K562 (cell line): ENCODE data around the gene TSPAN32. TPM values are rescaled to one million over a fixed set of nuclear protein-coding genes. Genes with fewer than 3 reads are reported as not detected.
A peak's percentile ranks its signal among the peaks of the same experiment; 100 is the strongest.

Source experiments
- ATAC-seq: fragments of 200-7000 bp; cut with Tn5 transposase; 3 replicates; pipeline ENCODE4 v1.9.1; 2020; ENCODE audit warnings: moderate library complexity
- BruUV-seq: library from RNA; stranded (reverse); fragments of 400-500 nt; replicated peaks from 2 replicates; lab custom pipeline; 2021; lab: Mats Ljungman, UMichigan
- CTCF ChIA-PET: fragments of 300-600 bp; formaldehyde crosslinking; extraction: SDS; loops from one replicate; lab custom pipeline; 2021; ENCODE audit warnings: low intra/inter-chr PET ratio; lab: Yijun Ruan, JAX
- POLR2A ChIA-PET: fragments of 300-600, 350-650 bp; sonication (Branson Sonifier 250); formaldehyde crosslinking; extraction: SDS; loops from one replicate; lab custom pipeline; 2021; ENCODE audit warnings: antibody characterized with exemption, inconsistent platforms; lab: Yijun Ruan, JAX
- DNase-seq, 4 experiments: peaks; one replicate each; pipeline versions ENCODE4 v3.0.0 to v3.0.0-alpha.2; 2011 to 2018; ENCODE audit warnings: low spot score in 3 of 4, mixed read lengths in 3 of 4; ENCODE audit errors: extremely low read depth in 1 of 4
- FAIRE-seq: peaks from 2 replicates; lab custom pipeline; 2011; peaks lifted over from hg19 to GRCh38; lab: Jason Lieb, UNC
- H2AFZ ChIP-seq: 2 replicates; pipeline ENCODE4 v1.6.0; 2011; ENCODE audit warnings: low read depth, low read length, control low read depth, inconsistent platforms
- H3K27ac ChIP-seq: fragments of 200-600 bp; 3 replicates; pipeline ENCODE4 v1.8.0; 2011; ENCODE audit warnings: low read depth, mild to moderate bottlenecking, control low read depth, inconsistent platforms, low read length, moderate library complexity, mixed read lengths; ENCODE audit errors: extremely low read depth
- H3K27me3 ChIP-seq, 2 experiments: fragments of 300-600 bp in 1 of 2; 2 replicates in 1 of 2; 3 replicates in 1 of 2; pipeline versions ENCODE4 v1.6.0 to v1.8.0; 2011; ENCODE audit warnings: inconsistent platforms in 2 of 2, low read length in 2 of 2, mild to moderate bottlenecking in 1 of 2, mixed read lengths in 1 of 2, moderate library complexity in 1 of 2; ENCODE audit not compliant: control insufficient read depth in 2 of 2, insufficient read depth in 2 of 2
- H3K36me3 ChIP-seq: fragments of 300-600 bp; 3 replicates; pipeline ENCODE4 v1.8.0; 2011; ENCODE audit warnings: mild to moderate bottlenecking, low read length, inconsistent platforms; ENCODE audit not compliant: control insufficient read depth, insufficient read depth
- H3K4me1 ChIP-seq, 2 experiments: fragments of 200-600 bp in 1 of 2; replicated peaks in 1 of 2; 2 replicates in 1 of 2; 3 replicates in 1 of 2; pipeline versions ENCODE4 v1.5.1 to v1.8.0; 2011; ENCODE audit warnings: inconsistent platforms in 2 of 2, low read length in 2 of 2, mild to moderate bottlenecking in 1 of 2, mixed read lengths in 1 of 2, moderate library complexity in 1 of 2; ENCODE audit not compliant: control insufficient read depth in 2 of 2, insufficient read depth in 2 of 2
- H3K4me2 ChIP-seq: 2 replicates; pipeline ENCODE4 v1.6.1; 2011; ENCODE audit warnings: low read length, control low read depth, inconsistent platforms, mixed read lengths; ENCODE audit not compliant: insufficient read depth
- H3K4me3 ChIP-seq: fragments of 200-600 bp; sonication (generic), shearing (Covaris generic); 2 replicates; pipeline ENCODE4 v1.5.1; 2016; ENCODE audit warnings: control low read depth, inconsistent platforms
- H3K79me2 ChIP-seq: fragments of 200-600 bp; 3 replicates; pipeline ENCODE4 v1.8.0; 2011; ENCODE audit warnings: low read length, inconsistent platforms; ENCODE audit not compliant: control insufficient read depth, insufficient read depth
- H3K9ac ChIP-seq, 2 experiments: 2 replicates each; pipeline versions ENCODE4 v1.6.0 to v1.6.1; 2011; ENCODE audit warnings: low read depth in 2 of 2, low read length in 2 of 2, control low read depth in 1 of 2, inconsistent platforms in 1 of 2, mild to moderate bottlenecking in 1 of 2, mixed read lengths in 1 of 2; ENCODE audit not compliant: insufficient read depth in 1 of 2
- H3K9me1 ChIP-seq: one replicate; pipeline ENCODE4 v1.6.0; 2011; ENCODE audit warnings: inconsistent platforms, mild to moderate bottlenecking, low read length, moderate library complexity; ENCODE audit not compliant: control insufficient read depth, insufficient read depth
- H3K9me3 ChIP-seq: replicated peaks from 2 replicates; pipeline ENCODE4 v1.5.1; 2011; ENCODE audit warnings: low read depth, low read length, inconsistent platforms; ENCODE audit not compliant: control insufficient read depth, insufficient read depth
- H4K20me1 ChIP-seq: replicated peaks from 2 replicates; pipeline ENCODE4 v1.6.1; 2011; ENCODE audit warnings: low read length, inconsistent platforms, mixed read lengths; ENCODE audit not compliant: control insufficient read depth, insufficient read depth
- EP400 ChIP-seq: fragments of 450-650 bp; IDR thresholded peaks from 2 replicates; pipeline ENCODE4 v1.6.1; 2017; ENCODE audit warnings: antibody characterized with exemption, mild to moderate bottlenecking, moderate library complexity
- RAD21 ChIP-seq, 2 experiments: fragments of 250-450 bp in 1 of 2; fragments of 450-650 bp in 1 of 2; sonication (Bioruptor Pico) in 1 of 2; formaldehyde crosslinking in 1 of 2; IDR thresholded peaks in 1 of 2; conservative IDR thresholded peaks in 1 of 2; 2 replicates each; pipeline versions ENCODE4 v1.4.0 to v1.8.0; 2020 to 2022; ENCODE audit warnings: mild to moderate bottlenecking in 2 of 2, moderate library complexity in 1 of 2
- RBFOX2 ChIP-seq: fragments of 200-400 bp; formaldehyde crosslinking; IDR thresholded peaks from 2 replicates; pipeline ENCODE4 v1.6.1; 2017; ENCODE audit warnings: low read depth, mild to moderate bottlenecking, low read length, moderate library complexity
- RCOR1 ChIP-seq, 2 experiments: IDR thresholded peaks; 2 replicates each; pipeline ENCODE4 v1.6.1; 2012; ENCODE audit warnings: low read depth in 2 of 2, low read length in 2 of 2, borderline replicate concordance in 1 of 2, improper control_type of control experiment in 1 of 2
- SMAD2 ChIP-seq: fragments of 150-350 bp; IDR thresholded peaks from 2 replicates; pipeline ENCODE4 v1.6.1; 2014; ENCODE audit warnings: low read depth, mild to moderate bottlenecking, low read length
- SMAD3 ChIP-seq: fragments of 450-650 bp; formaldehyde crosslinking; conservative IDR thresholded peaks from 2 replicates; pipeline ENCODE4 v1.4.0; 2020; ENCODE audit warnings: mild to moderate bottlenecking
- SP2 ChIP-seq: IDR thresholded peaks from 2 replicates; pipeline ENCODE4 v1.6.1; 2011; ENCODE audit warnings: mild to moderate bottlenecking, low read depth, low read length, moderate library complexity; ENCODE audit not compliant: poor library complexity, severe bottlenecking; ENCODE audit errors: extremely low read depth
- ZNF274 ChIP-seq: IDR thresholded peaks from 2 replicates; pipeline ENCODE4 v1.6.1; 2011; ENCODE audit warnings: low read depth, mild to moderate bottlenecking, low read length, moderate library complexity, borderline replicate concordance
- WGBS: fragments of 100-300 bp; shearing (Covaris generic); methylation state at CpG from one replicate; pipeline ENCODE4 v1.1.6; 2016; ENCODE audit warnings: low coverage, mixed read lengths; ENCODE audit not compliant: insufficient coverage; ENCODE audit errors: missing lambda C conversion rate; 5-methylcytosine and 5-hydroxymethylcytosine counted together
- in situ Hi-C: fragments of 300-500 bp; cut with MboI; formaldehyde crosslinking; loops from 4 replicates; pipeline ENCODE4 v1.15.0; 2018; ENCODE audit warnings: inconsistent platforms, mixed read lengths
- intact Hi-C: fragments of 100-400 bp; cut with micrococcal nuclease; formaldehyde crosslinking; loops from 2 replicates; pipeline ENCODE4 v1.14.2; 2022
- polyA plus RNA-seq, 8 experiments: library from polyadenylated mRNA; depleted of rRNA in 4 of 8; stranded (reverse) in 5 of 8; unstranded in 3 of 8; fragments of >200 nt; fragmentation: Nextera tagmentation in 2 of 8; fragmentation: Illumina TruSeq in 1 of 8; extraction: Ambion mirVana in 2 of 8; extraction: Trizol in 1 of 8; gene quantifications; 2 replicates each; pipeline versions ENCODE4 v1.2.1 to v1.2.3, GENCODE V29; 2011 to 2014; ENCODE audit warnings: inconsistent platforms in 1 of 8, missing spikeins in 1 of 8
- total RNA-seq, 7 experiments: library from RNA; depleted of rRNA in 6 of 7; stranded (reverse); fragments of >200 nt in 6 of 7; fragmentation: Illumina TruSeq in 2 of 7; extraction: Trizol in 2 of 7; gene quantifications; 2 replicates each; pipeline versions ENCODE4 v1.2.1 to v1.2.3, GENCODE V29; 2011 to 2021; ENCODE audit warnings: low replicate concordance in 1 of 7

Gene TSPAN32
- total and polyA plus RNA-seq, 9 of the 15 experiments (the other 6 are each of a cell fraction or from before 2014, with no cell fraction given), result 0.21 to 7.3 (median 2.6) TPM

DNA sequence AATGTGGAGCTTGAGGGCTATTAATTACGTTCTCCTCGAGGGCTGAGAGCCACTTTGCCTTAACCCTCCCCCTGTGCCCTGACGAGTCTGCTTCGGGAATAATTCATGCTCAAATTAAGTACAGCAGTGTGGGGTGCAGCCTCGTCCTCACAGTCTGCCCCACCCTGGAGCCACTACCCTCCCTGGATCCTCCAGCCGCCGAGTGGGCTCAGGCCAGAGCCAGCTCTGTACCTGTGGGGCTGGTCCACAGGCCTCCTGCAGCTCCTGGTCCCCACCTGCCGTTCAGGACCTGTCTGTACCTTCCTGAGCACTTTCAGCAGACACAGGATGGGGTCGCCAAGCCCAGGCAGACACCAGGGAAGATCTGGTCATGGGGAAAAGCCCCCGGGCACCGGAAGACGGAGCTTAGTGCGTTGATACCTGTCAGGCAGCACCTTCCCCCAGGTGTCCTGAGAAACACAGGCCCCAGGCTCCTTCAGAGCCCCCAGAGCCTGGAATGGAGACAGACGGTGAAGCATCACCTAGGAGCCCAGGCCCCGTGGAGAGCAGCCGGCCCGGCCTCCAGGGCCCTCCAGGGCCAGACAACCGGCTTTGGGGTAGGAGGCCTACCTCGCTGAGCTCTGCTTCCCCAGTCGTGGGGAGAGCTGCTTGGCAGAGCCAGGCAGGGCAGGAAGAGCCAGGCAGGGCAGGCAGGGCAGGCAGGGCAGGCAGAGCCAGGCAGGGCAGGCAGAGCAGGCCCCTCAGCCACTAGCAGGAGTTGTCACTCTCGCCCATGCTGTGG is 9.7 kb downstream of the TSPAN32 start:
- TF ChIP-seq EP400, result no peak
- TF ChIP-seq SMAD2, result no peak
- TF ChIP-seq RCOR1 (IDR thresholded peaks at IDR 0.05; ENCODE audit: borderline replicate concordance in 1 of 2, low read depth in 2 of 2, low read length in 2 of 2), result no peak
- TF ChIP-seq SP2, result no peak
- 0 out of 4 replicates have a peak, but pooled peaks of 1 of the 2 experiments have one; percentile 8 for TF ChIP-seq RAD21 (CRISPR knock-in tag; conservative IDR thresholded peaks at IDR 0.05 in 1 of 2, IDR thresholded peaks at IDR 0.05 in 1 of 2)
- no peak for TF ChIP-seq ZNF274
- no peak for TF ChIP-seq SMAD3 (CRISPR knock-in tag)
- TF ChIP-seq RBFOX2, result no peak
- no peak for FAIRE-seq
- Histone ChIP-seq H3K9ac (peak overlapping the region in 1 of 2 experiments; percentile 58; a peak in 2 of 4 replicates), H3K27me3 (peaks cover 0 to 13% of the 10 kb centered on the region in 2 experiments; a peak in 3 of 5 replicates), H2AFZ (no peak overlapping the region), H3K4me2 (no peak overlapping the region), H3K9me1 (no peaks in the 10 kb centered on the region), H4K20me1 (peaks cover 10% of the 10 kb centered on the region; the same call in 1 of the 2 replicates), H3K9me3 (no peaks in the 10 kb centered on the region), H3K4me3 (no peak overlapping the region), H3K79me2 (no peaks in the 10 kb centered on the region), H3K4me1 (peaks cover 0 to 92% of the 10 kb centered on the region in 2 experiments; a peak in 3 of 5 replicates), H3K36me3 (no peaks in the 10 kb centered on the region), H3K27ac (no peak overlapping the region)
- no TSS peak for BruUV-seq
- DNase-seq, result no peak
- intact Hi-C loops, result no loop called here
- ATAC-seq, result peak; percentile 32
- ChIA-PET CTCF (no interaction called here), POLR2A (interaction anchor here (0.7 to 1.2 kb wide), 2 partner anchors 9 to 108 kb away, joined by 3 to 4 read pairs; no protein-coding TSS in a partner anchor)
- in situ Hi-C loops, result loop anchor here (5.0 kb wide), 1 partner anchor 106 kb away; no protein-coding TSS in a partner anchor
- 21% methylated on average over 16 of the region's 21 CpGs for WGBS
